ENCODE data around the gene BNC1. TPM values are rescaled to one million over a fixed set of nuclear protein-coding genes. Genes with fewer than 3 reads are reported as not detected.

The BNC1 gene
- total RNA-seq, 1 donor from 2014 or later: not detected

- Histone ChIP-seq H3K36me3 (no peaks in the 10 kb centered on the region), H3K27me3 (no peaks in the 10 kb centered on the region), H3K4me1 (no peaks in the 10 kb centered on the region), H3K9me3 (no peaks in the 10 kb centered on the region), H3K4me3 (no peak overlapping the region), H3K27ac (no peak overlapping the region)
- no peak for DNase-seq (ENCODE audit: low spot score in 2 of 2)
- no peak for TF ChIP-seq CTCF (IDR thresholded peaks at IDR 0.05)
- intact Hi-C loops (cut with DNase I): no loop called here
Measured at GRCh38 chr15:83293201-83293600, 8.7 kb upstream of the BNC1 start.

GRCh38 chr15:83292317-83292716, 7.9 kb upstream of the BNC1 start:
- DNase-seq (ENCODE audit: low spot score in 2 of 2): no peak
- Histone ChIP-seq H3K36me3 (no peaks in the 10 kb centered on the region), H3K27ac (no peak overlapping the region), H3K27me3 (no peaks in the 10 kb centered on the region), H3K9me3 (no peaks in the 10 kb centered on the region), H3K4me3 (no peak overlapping the region), H3K4me1 (no peaks in the 10 kb centered on the region)
- no peak for TF ChIP-seq CTCF (IDR thresholded peaks at IDR 0.05)
- intact Hi-C loops (cut with DNase I): no loop called here

- no peaks in the 10 kb centered on the region for H3K4me1 ChIP-seq
- no peak for TF ChIP-seq CTCF (IDR thresholded peaks at IDR 0.05)
- no peaks in the 10 kb centered on the region for H3K36me3 ChIP-seq
- no peaks in the 10 kb centered on the region for H3K27me3 ChIP-seq
- no peak overlapping the region for H3K4me3 ChIP-seq
- no peaks in the 10 kb centered on the region for H3K9me3 ChIP-seq
- no peak for DNase-seq (ENCODE audit: low spot score in 2 of 2)
- no peak overlapping the region for H3K27ac ChIP-seq
- intact Hi-C loops (cut with DNase I): no loop called here
Measured at GRCh38 chr15:83290236-83290635, 5.8 kb upstream of the BNC1 start.

GRCh38 chr15:83289160-83289559, 4.7 kb upstream of the BNC1 start:
- H3K27ac ChIP-seq: no peak overlapping the region
- intact Hi-C loops (cut with DNase I): no loop called here
- no peak overlapping the region for H3K4me3 ChIP-seq
- peaks cover 0 to under 1% of the 10 kb centered on the region in 2 donors for H3K4me1 ChIP-seq
- no peaks in the 10 kb centered on the region for H3K36me3 ChIP-seq
- no peaks in the 10 kb centered on the region for H3K9me3 ChIP-seq
- no peak for TF ChIP-seq CTCF (IDR thresholded peaks at IDR 0.05)
- no peak for DNase-seq (ENCODE audit: low spot score in 2 of 2)
- peaks cover 1% of the 10 kb centered on the region for H3K27me3 ChIP-seq

- no peak overlapping the region for H3K4me3 ChIP-seq
- no peak for TF ChIP-seq CTCF (IDR thresholded peaks at IDR 0.05)
- H3K27ac ChIP-seq: no peak overlapping the region
- no peaks in the 10 kb centered on the region for H3K9me3 ChIP-seq
- H3K4me1 ChIP-seq: peaks cover 0 to 4% of the 10 kb centered on the region in 2 donors
- intact Hi-C loops (cut with DNase I): no loop called here
- H3K36me3 ChIP-seq: no peaks in the 10 kb centered on the region
- no peak for DNase-seq (ENCODE audit: low spot score in 2 of 2)
- peaks cover 9% of the 10 kb centered on the region for H3K27me3 ChIP-seq
Measured at GRCh38 chr15:83288381-83288801, 3.9 kb upstream of the BNC1 start.

- H3K27ac ChIP-seq: no peak overlapping the region
- no peaks in the 10 kb centered on the region for H3K9me3 ChIP-seq
- H3K27me3 ChIP-seq: peaks cover 12% of the 10 kb centered on the region
- peaks cover 0 to 4% of the 10 kb centered on the region in 2 donors for H3K4me1 ChIP-seq
- no peak for DNase-seq (ENCODE audit: low spot score in 2 of 2)
- no peaks in the 10 kb centered on the region for H3K36me3 ChIP-seq
- intact Hi-C loops (cut with DNase I): no loop called here
- no peak overlapping the region for H3K4me3 ChIP-seq
- no peak for TF ChIP-seq CTCF (IDR thresholded peaks at IDR 0.05)
Measured at GRCh38 chr15:83287541-83288027, 3.1 kb upstream of the BNC1 start.

Measured in ascending aorta (tissue), 2 donors.